ENCODE measurements around the gene C2orf78. TPM values are rescaled to one million over a fixed set of nuclear protein-coding genes. Genes with fewer than 3 reads are reported as not detected.
A peak's percentile ranks its signal among the peaks of the same experiment; 100 is the strongest.

The C2orf78 gene
- total and polyA plus RNA-seq, 9 of the 15 experiments (the other 6 are each of a cell fraction or from before 2014, with no cell fraction given) = 0.04 to 0.28 (median 0.20) TPM

DNA sequence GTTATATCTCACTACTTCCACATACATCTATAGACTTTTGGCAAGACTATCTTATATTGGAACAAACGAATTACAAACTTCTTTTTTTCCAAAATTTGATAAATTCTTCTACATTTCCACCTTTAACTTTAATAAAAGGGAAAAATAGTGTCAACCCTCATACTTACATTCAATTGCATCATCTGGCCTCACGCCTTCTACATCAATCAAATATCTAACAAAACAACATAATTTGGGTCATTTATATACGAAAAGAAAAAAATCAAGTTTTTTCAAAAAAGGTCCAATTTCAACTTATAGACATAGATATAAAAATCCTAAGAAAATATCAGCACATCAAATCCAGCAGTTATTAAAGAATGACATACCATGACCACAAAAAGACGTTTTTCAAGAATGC is 17.0 kb upstream of the C2orf78 start (continued):
- TF ChIP-seq, protein P1, sequence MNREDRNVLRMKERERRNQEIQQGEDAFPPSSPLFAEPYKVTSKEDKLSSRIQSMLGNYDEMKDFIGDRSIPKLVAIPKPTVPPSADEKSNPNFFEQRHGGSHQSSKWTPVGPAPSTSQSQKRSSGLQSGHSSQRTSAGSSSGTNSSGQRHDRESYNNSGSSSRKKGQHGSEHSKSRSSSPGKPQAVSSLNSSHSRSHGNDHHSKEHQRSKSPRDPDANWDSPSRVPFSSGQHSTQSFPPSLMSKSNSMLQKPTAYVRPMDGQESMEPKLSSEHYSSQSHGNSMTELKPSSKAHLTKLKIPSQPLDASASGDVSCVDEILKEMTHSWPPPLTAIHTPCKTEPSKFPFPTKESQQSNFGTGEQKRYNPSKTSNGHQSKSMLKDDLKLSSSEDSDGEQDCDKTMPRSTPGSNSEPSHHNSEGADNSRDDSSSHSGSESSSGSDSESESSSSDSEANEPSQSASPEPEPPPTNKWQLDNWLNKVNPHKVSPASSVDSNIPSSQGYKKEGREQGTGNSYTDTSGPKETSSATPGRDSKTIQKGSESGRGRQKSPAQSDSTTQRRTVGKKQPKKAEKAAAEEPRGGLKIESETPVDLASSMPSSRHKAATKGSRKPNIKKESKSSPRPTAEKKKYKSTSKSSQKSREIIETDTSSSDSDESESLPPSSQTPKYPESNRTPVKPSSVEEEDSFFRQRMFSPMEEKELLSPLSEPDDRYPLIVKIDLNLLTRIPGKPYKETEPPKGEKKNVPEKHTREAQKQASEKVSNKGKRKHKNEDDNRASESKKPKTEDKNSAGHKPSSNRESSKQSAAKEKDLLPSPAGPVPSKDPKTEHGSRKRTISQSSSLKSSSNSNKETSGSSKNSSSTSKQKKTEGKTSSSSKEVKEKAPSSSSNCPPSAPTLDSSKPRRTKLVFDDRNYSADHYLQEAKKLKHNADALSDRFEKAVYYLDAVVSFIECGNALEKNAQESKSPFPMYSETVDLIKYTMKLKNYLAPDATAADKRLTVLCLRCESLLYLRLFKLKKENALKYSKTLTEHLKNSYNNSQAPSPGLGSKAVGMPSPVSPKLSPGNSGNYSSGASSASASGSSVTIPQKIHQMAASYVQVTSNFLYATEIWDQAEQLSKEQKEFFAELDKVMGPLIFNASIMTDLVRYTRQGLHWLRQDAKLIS (CRISPR knock-in tag; IDR thresholded peaks at IDR 0.05) = no peak
- TF ChIP-seq ZC3H11A (IDR thresholded peaks at IDR 0.05; ENCODE audit: low read depth, low read length) (no peak), ZNF175 (CRISPR knock-in tag; IDR thresholded peaks at IDR 0.05; ENCODE audit: low read depth) (peak; percentile 56; the same call in 1 of the 2 replicates), DIDO1 (tag; IDR thresholded peaks at IDR 0.05; ENCODE audit: low read depth) (no peak), MEIS2 (IDR thresholded peaks at IDR 0.05; ENCODE audit: partially characterized antibody) (peak; percentile 13), GTF2F1 (IDR thresholded peaks at IDR 0.05; ENCODE audit: low read depth, low read length) (no peak), NR2C2 (CRISPR knock-in tag; IDR thresholded peaks at IDR 0.05) (no peak), NR2C2 (tag; IDR thresholded peaks at IDR 0.05) (no peak), RAD51 (IDR thresholded peaks at IDR 0.05; ENCODE audit: borderline replicate concordance, low read depth) (no peak), FOXJ2 (tag; IDR thresholded peaks at IDR 0.05) (no peak), HMBOX1 (IDR thresholded peaks at IDR 0.05) (no peak), TRIM24 (IDR thresholded peaks at IDR 0.05) (peak; percentile 46 to 62; a peak in 2 of 4 replicates), NR2C1 (IDR thresholded peaks at IDR 0.05) (no peak), NR2C1 (tag; IDR thresholded peaks at IDR 0.05) (no peak), ETV6 (IDR thresholded peaks at IDR 0.05; ENCODE audit: borderline replicate concordance in 1 of 2, low read depth in 2 of 2, low read length in 1 of 2) (no peak), ETV6 (CRISPR knock-in tag; IDR thresholded peaks at IDR 0.05; ENCODE audit: borderline replicate concordance) (no peak), NCOA2 (IDR thresholded peaks at IDR 0.05; ENCODE audit: partially characterized antibody in 2 of 2) (no peak), RBBP5 (IDR thresholded peaks at IDR 0.05; ENCODE audit: borderline replicate concordance, insufficient read depth, low read length, poor library complexity, severe bottlenecking) (no peak), TEAD1 (CRISPR knock-in tag; IDR thresholded peaks at IDR 0.05) (no peak)
- TF ChIP-seq, protein P2, sequence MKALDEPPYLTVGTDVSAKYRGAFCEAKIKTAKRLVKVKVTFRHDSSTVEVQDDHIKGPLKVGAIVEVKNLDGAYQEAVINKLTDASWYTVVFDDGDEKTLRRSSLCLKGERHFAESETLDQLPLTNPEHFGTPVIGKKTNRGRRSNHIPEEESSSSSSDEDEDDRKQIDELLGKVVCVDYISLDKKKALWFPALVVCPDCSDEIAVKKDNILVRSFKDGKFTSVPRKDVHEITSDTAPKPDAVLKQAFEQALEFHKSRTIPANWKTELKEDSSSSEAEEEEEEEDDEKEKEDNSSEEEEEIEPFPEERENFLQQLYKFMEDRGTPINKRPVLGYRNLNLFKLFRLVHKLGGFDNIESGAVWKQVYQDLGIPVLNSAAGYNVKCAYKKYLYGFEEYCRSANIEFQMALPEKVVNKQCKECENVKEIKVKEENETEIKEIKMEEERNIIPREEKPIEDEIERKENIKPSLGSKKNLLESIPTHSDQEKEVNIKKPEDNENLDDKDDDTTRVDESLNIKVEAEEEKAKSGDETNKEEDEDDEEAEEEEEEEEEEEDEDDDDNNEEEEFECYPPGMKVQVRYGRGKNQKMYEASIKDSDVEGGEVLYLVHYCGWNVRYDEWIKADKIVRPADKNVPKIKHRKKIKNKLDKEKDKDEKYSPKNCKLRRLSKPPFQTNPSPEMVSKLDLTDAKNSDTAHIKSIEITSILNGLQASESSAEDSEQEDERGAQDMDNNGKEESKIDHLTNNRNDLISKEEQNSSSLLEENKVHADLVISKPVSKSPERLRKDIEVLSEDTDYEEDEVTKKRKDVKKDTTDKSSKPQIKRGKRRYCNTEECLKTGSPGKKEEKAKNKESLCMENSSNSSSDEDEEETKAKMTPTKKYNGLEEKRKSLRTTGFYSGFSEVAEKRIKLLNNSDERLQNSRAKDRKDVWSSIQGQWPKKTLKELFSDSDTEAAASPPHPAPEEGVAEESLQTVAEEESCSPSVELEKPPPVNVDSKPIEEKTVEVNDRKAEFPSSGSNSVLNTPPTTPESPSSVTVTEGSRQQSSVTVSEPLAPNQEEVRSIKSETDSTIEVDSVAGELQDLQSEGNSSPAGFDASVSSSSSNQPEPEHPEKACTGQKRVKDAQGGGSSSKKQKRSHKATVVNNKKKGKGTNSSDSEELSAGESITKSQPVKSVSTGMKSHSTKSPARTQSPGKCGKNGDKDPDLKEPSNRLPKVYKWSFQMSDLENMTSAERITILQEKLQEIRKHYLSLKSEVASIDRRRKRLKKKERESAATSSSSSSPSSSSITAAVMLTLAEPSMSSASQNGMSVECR (CRISPR knock-in tag; IDR thresholded peaks at IDR 0.05) = no peak
